Measurements from ENCODE around the gene MORN2.
"Not testable (repeated sequence)": the region's sequence is repeated elsewhere in the genome, so short reads cannot be mapped to it uniquely, and the experiment has no call there.

MORN2 gene

DNA sequence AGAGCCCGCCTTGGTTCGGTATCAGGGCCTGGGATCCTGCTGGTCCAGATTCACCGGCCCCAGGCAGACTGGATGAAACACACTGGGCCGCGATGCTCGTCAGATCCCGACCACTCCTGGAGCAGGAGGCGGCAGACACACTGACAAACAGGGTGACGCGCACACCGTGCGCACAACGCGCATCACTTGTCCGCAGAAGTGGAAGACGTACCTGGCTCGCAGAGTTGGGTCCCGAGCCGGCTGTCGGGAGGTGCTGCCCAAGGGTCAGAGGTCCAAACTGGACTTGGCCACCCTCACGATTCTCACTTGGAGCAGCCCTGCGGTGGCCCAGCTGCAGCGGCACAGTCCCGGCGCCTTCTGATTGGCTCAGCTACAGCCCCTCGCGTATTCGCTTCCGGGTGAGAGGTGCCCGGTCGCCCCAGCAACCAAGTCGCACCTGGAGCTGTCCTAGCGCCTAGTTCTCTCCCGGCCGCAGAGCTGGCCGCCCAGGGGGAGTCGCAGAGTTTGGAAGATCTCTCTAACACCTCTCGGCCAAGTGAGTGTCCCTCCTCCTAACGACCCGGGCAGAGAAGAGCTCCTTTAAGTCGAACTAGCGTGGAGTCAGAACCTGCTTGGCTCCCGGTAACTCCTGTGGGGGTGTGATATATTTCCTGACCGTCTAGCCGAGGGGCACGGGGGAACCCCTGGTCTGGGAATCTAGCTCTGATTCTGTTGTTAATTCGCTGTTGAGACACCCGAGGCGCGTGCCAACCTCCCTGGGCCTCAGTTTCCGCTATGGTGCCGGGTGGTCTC, at the start of gene MORN2, which contains the start of gene DHX57:
MORN2 (plus strand) TSS at position 401 of the 792 bp plus-strand sequence.
DHX57 (minus strand) TSS at position 359 of the 792 bp plus-strand sequence. CDS start 7,529 bp downstream, outside the sequence.
- H3K27me3 Mint-ChIP-seq: no peaks in the 10 kb centered on the region
- H3K4me1 Mint-ChIP-seq: peaks cover 39% of the 10 kb centered on the region
- H3K9me3 Mint-ChIP-seq: peaks cover 9% of the 10 kb centered on the region
- peaks cover 26% of the 10 kb centered on the region for H3K36me3 Mint-ChIP-seq
- peak; percentile 99 for ATAC-seq
- peak within 1 kb of the TSS; percentile 90 for H3K27ac Mint-ChIP-seq
- H3K4me3 Mint-ChIP-seq: peak within 1 kb of the TSS; percentile 94

DNA sequence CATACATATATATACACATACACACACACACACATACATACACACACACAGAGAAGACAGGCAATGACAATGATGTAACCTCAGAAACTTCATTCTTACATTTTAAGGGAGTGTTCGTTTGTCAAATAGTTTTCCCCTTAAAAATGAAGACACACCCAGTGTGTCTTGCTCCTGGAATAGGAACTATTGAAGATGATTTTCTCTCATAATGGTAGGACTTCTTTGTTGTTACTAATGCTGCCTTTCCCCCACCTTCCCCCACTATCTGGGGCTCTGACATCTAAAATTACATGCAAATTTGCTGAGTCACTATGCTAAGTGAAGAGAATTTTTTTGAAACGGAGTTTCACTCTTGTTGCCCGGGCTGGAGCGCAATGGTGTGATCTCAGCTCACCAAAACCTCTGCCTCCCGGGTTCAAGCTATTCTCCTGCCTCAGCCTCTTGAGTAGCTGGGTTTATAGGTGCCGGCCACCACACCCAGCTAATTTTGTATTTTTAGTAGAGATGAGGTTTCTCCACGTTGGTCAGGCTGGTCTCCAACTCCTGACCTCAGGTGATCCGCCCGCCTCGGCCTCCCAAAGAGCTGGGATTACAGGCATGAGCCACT, 48.1 kb upstream of the MORN2 start:
- not testable (repeated sequence) for H3K27ac Mint-ChIP-seq, H3K27me3 Mint-ChIP-seq, H3K4me3 Mint-ChIP-seq, H3K9me3 Mint-ChIP-seq, H3K4me1 Mint-ChIP-seq, ATAC-seq
- H3K36me3 Mint-ChIP-seq: peaks cover 36% of the 10 kb centered on the region

DNA sequence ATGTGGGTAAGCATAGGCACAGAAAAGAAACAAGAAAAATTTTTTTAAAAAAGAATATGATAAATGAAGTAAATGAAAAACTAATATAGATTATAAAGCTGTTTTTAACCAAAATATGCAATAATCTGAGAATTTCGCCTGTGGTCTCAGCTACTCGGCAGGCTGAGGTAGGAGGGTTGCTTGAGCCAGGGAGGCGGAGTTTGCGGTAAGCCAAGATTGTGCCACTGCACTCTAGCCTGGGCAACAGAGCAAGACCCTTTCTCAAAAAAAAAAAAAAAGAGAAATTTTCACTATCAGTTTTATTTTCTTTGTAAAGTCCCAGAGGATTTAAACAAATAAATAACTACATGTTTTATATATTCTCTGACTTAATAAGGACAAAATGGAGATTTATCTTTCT, 47.3 kb upstream of the MORN2 start:
- Mint-ChIP-seq H3K4me3 (no peak overlapping the region), H3K27ac (no peak overlapping the region), H3K27me3 (no peaks in the 10 kb centered on the region), H3K4me1 (peaks cover 6% of the 10 kb centered on the region), H3K36me3 (peaks cover 33% of the 10 kb centered on the region), H3K9me3 (peaks cover 2% of the 10 kb centered on the region)
- ATAC-seq: no peak

DNA sequence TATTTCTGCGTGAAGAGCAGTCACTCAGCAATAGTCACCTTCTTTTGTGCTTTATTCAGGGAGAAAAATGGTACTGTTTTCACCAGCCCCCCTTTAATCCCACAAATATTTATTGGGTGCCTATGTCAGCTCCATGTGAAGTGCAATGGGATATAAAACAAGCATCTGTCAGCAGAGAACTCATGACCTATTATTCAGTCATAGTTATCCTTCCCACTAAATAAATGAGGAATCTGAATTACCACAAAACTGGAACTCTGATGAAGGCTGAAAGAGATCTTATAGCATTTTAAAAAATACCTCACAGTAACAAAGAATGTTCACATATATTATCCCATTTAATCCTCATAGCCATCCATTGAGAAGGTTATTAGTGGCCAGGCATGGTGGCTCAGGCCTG, 45.8 kb upstream of the MORN2 start:
- ATAC-seq: no peak
- Mint-ChIP-seq H3K4me3 (no peak overlapping the region), H3K36me3 (peaks cover 31% of the 10 kb centered on the region), H3K9me3 (no peaks in the 10 kb centered on the region), H3K4me1 (peaks cover 12% of the 10 kb centered on the region), H3K27me3 (no peaks in the 10 kb centered on the region), H3K27ac (no peak overlapping the region)

DNA sequence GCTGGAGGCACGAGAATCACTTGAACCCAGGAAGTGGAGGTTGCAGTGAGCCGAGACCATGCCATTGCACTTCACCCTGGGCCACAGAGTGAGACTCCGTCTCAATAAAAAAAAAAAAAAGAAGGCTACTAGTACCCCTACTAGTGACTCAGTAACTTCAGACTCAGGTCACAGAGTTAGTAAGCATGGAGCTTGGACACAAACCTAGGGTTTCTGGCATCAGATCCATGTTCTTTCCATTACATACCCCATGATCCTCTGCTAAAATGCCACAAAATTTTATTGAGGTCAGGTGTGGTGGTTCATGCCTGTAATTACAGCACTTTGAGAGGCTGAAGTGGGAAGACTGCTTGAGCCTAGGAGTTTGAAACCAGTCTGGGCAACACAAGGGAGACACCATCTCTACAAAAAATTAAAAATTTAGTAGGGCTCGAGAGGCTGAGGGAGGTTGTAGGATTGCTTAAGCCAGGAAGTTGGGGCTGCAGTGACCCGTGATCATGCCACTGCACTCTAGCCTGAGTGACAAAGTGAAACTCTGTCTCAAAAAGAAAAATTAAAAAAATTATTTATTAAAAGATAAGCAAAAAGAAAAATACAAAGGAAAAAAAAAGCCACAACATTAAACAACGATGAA, 45.1 kb upstream of the MORN2 start:
- H3K27me3 Mint-ChIP-seq: no peaks in the 10 kb centered on the region
- peaks cover 15% of the 10 kb centered on the region for H3K4me1 Mint-ChIP-seq
- no peak overlapping the region for H3K27ac Mint-ChIP-seq
- H3K36me3 Mint-ChIP-seq: peaks cover 31% of the 10 kb centered on the region
- no peak overlapping the region for H3K4me3 Mint-ChIP-seq
- no peak for ATAC-seq
- no peaks in the 10 kb centered on the region for H3K9me3 Mint-ChIP-seq

DNA sequence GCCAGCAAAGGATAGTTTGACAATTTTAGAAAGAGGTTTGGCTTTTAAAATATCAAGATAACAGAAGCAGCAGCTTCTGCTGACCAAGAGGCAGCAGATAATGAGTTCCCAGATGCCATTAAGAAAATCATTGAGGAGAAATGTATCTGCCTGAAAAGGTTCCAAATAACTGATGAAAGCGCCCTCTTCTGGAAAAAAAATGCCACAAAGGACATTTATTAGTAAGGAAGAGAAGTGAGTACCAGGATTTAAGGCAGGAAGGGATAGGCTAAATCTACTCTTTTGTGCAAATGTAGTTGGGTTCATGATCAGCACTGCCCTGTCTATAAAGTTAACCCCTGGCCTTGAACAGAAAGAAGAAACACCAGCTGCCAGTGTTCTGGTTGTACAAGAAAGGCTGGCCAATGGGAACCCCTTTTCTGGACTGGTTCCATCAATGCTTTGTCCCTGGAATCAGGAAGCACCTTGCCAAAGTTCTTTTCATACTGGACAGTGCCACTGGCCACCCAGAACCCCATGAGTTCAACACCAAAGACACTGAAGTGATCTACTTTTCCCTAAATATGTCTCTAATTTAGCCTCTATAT, 40.7 kb upstream of the MORN2 start:
- ATAC-seq: no peak
- peaks cover 33% of the 10 kb centered on the region for H3K36me3 Mint-ChIP-seq
- H3K4me3 Mint-ChIP-seq: no peak overlapping the region
- H3K27ac Mint-ChIP-seq: peak overlapping the region; percentile 76
- H3K9me3 Mint-ChIP-seq: no peaks in the 10 kb centered on the region
- H3K27me3 Mint-ChIP-seq: no peaks in the 10 kb centered on the region
- peaks cover 19% of the 10 kb centered on the region for H3K4me1 Mint-ChIP-seq

DNA sequence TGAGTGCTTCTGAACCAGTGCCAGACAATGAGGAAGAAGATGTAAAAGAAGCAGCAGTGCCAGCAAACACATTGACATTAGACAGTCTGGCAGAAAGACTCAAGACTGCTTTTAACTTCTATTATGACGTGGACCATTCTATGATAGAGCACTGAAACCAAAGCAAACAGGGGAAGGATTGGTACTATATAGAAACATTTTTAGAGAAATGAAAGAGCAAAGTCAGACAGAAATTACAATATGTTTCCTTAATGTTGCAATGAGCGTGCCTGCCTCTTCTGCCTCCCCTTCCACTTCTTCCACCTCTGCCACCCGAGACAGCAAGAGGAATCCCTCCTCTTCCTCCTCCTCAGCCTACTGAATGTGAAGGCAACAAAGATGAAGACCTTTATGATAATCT, 39.8 kb upstream of the MORN2 start:
- peaks cover 32% of the 10 kb centered on the region for H3K36me3 Mint-ChIP-seq
- ATAC-seq: peak; percentile 97
- H3K27me3 Mint-ChIP-seq: no peaks in the 10 kb centered on the region
- peaks cover 19% of the 10 kb centered on the region for H3K4me1 Mint-ChIP-seq
- peak overlapping the region; percentile 76 for H3K27ac Mint-ChIP-seq
- peak overlapping the region; percentile 3 for H3K4me3 Mint-ChIP-seq
- H3K9me3 Mint-ChIP-seq: no peaks in the 10 kb centered on the region

DNA sequence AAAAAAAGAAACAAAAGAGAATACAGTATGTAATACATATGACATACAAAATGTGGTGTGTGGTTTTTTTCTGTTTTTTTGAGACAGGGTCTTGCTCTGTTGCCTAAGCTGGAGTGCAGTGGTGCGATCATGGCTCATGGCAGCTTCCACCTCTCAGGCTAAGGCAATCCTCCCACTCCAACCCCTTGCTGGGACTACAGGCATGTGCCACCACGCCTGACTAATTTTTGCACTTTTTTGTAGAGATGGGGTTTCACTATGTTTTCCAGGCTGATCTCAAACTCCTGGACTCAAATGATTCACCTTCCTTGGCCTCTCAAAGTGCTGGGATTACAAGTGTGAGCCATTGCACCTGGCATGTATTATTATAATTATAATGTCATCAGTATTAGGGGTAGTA, 39.0 kb upstream of the MORN2 start:
- H3K4me3 Mint-ChIP-seq: no peak overlapping the region
- peaks cover 19% of the 10 kb centered on the region for H3K4me1 Mint-ChIP-seq
- ATAC-seq: peak; percentile 38
- peaks cover 40% of the 10 kb centered on the region for H3K36me3 Mint-ChIP-seq
- peak overlapping the region; percentile 76 for H3K27ac Mint-ChIP-seq
- H3K9me3 Mint-ChIP-seq: no peaks in the 10 kb centered on the region
- H3K27me3 Mint-ChIP-seq: no peaks in the 10 kb centered on the region

DNA sequence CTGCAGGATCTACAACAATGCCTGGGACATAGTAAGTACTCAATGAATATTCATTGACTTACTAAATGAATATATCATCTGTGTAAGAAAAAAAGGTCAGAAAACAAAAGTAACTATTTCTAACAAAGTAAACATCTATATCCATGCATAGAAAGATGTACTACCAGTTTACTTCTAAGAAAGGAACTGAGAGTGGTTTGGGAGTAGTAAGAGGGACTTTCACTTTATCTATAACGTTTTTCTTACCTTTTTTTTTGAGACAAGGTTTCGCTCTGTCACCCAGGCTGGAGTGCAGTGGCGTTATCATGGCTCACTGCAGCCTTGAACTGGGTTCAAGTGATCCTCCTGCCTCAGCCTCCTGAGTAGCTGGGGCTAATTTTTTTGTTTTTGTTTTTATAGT, 25.7 kb upstream of the MORN2 start:
- peak; percentile 62 for ATAC-seq
- Mint-ChIP-seq H3K4me3 (no peak overlapping the region), H3K27me3 (no peaks in the 10 kb centered on the region), H3K9me3 (no peaks in the 10 kb centered on the region), H3K4me1 (peaks cover 8% of the 10 kb centered on the region), H3K36me3 (peaks cover 52% of the 10 kb centered on the region), H3K27ac (peak overlapping the region; percentile 15)

DNA sequence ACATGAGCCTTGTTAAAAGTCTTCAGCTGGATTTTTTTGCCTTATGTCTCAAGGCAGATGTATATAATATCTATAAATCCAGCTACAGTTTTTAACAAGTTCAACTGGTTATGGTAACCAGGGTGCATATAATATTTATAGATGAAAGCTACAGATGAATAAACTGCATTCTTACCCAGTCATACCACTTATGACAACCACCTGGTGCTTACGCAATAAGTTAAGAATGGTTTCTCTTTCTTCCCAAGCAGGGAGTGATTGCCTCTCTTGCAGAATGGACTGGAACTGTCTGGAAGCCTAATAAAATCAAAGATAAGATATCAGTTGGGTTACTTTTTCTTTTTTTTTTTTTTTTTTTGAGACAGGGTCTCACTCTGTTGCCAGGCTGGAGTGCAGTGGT, 19.6 kb upstream of the MORN2 start:
- Mint-ChIP-seq H3K27me3 (no peaks in the 10 kb centered on the region), H3K36me3 (peaks cover 50% of the 10 kb centered on the region), H3K4me1 (no peaks in the 10 kb centered on the region), H3K4me3 (no peak overlapping the region), H3K9me3 (no peaks in the 10 kb centered on the region), H3K27ac (no peak overlapping the region)
- no peak for ATAC-seq

DNA sequence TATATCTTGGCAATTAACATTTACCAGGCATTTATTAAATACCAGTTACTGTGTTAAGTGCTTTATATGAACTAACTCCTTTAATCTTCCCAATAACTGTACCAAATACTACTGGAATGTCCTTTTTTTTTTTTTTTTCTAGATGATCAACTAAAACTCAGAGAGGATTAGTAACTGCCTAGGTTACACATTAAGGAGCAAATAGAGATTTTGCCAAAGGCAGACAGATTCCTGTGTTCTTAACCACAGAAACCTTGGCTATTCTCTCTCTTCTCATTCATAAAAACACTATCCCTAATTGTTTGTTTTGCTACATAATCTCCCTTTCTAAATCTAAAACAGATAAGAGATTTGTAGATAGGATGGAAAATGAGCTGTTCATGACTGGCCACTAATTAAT, 13.3 kb upstream of the MORN2 start:
- Mint-ChIP-seq H3K27me3 (no peaks in the 10 kb centered on the region), H3K4me3 (no peak overlapping the region), H3K27ac (no peak overlapping the region), H3K9me3 (no peaks in the 10 kb centered on the region), H3K36me3 (peaks cover 73% of the 10 kb centered on the region), H3K4me1 (no peaks in the 10 kb centered on the region)
- no peak for ATAC-seq

DNA sequence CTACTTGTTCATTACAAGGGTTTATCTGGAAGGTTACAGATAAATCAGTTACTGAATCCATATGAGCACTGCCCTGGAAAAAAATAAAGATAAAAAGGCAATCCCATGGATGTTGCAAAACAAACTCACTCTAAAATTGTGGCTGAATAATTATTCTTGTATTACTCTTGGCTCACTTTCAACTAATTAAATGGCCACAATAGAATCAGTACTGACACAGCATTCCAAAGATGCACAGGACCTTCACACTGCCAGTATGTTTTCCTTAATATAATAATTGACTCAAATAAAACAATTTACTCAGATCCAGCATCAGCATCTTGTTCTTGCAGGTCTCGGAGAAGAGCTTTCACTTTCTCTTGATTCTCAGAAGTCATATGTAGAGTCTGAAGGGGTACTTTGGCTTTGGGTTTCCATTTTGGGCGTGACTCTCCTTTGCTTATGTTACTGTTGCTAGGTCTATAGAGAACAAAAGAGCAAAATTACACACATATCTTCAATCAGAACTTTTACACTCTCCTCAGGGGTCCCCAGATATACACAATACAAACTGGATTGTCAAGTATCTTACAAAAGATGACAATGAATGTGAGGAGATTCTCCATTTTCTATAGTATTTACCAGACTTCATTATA, 12.6 kb upstream of the MORN2 start:
- H3K4me1 Mint-ChIP-seq: no peaks in the 10 kb centered on the region
- no peak overlapping the region for H3K4me3 Mint-ChIP-seq
- ATAC-seq: no peak
- peaks cover 79% of the 10 kb centered on the region for H3K36me3 Mint-ChIP-seq
- no peak overlapping the region for H3K27ac Mint-ChIP-seq
- no peaks in the 10 kb centered on the region for H3K27me3 Mint-ChIP-seq
- H3K9me3 Mint-ChIP-seq: no peaks in the 10 kb centered on the region

DNA sequence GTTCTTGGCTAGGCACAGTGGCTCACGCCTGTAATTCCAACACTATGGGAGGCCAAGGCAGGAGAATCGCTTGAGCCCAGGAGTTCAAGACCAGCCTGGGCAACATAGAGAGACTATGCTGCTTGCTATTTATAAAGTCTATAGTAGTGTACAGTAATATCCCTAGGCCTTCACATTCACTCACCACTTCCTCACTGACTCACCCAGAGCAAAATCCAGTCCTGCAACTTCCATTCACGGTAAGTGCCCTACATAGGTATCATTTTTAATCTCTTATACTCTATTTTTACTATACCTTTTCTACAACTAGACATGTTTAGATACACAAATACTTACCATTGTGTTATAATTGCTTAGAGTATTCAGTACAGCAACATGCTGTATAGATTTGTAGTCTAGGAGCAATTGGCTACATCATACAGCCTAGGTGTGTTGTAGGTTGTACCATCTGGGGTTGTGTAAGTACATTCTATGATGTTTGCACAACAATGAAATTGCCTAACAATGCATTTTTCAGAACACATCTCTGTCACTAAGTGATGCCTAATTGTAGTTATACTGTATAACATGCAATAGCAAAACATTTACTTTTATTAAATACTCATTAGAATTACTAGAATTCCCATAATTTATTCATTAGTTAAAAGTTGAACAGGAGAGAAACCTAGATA, 8.9 kb upstream of the MORN2 start:
- peaks cover 79% of the 10 kb centered on the region for H3K36me3 Mint-ChIP-seq
- H3K27ac Mint-ChIP-seq: no peak overlapping the region
- peaks cover 5% of the 10 kb centered on the region for H3K4me1 Mint-ChIP-seq
- H3K27me3 Mint-ChIP-seq: no peaks in the 10 kb centered on the region
- H3K4me3 Mint-ChIP-seq: no peak overlapping the region
- peaks cover 14% of the 10 kb centered on the region for H3K9me3 Mint-ChIP-seq
- no peak for ATAC-seq

DNA sequence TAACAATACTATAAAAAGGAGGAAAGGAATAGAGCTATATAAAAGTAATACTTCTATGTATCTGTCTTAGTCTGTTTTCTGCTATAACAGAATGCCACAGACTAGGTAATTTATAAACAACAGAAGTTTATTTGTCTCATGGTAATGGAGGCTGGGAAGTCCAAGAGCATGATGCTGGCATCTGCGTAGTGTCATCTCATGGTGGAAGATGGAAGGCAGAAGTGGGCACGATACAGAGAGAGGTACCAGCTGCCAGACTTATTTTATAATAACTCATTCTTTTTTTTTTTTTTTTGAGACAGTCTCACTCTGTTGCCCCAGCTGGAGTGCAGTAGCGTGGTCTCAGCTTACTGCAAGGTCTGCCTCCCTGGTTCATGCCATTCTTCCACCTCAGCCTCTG, 4.3 kb upstream of the MORN2 start:
- Mint-ChIP-seq H3K4me3 (no peak overlapping the region), H3K4me1 (peaks cover 41% of the 10 kb centered on the region), H3K27ac (no peak overlapping the region), H3K27me3 (no peaks in the 10 kb centered on the region), H3K36me3 (peaks cover 58% of the 10 kb centered on the region), H3K9me3 (peaks cover 20% of the 10 kb centered on the region)
- no peak for ATAC-seq

DNA sequence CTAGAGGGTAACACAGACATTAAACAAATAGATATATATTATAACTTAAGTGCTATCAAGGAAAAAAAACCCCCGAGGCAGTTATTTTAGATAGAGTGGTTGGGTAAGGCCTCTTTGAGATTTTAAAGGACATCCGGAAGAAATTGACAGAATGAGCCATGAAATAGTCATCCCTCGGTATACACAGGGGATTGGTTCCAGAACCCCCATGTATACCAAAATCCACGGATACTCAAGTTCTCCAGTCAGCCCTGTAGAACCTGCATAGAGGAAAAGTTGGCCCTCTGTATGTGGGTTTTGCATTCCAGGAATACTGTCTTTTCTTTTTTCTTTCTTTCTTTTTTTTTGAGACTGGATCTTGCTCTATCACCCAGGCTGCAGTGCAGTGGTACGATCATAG, 2.0 kb upstream of the MORN2 start:
- Mint-ChIP-seq H3K27ac (no peak overlapping the region), H3K4me3 (no peak overlapping the region), H3K4me1 (peaks cover 44% of the 10 kb centered on the region), H3K9me3 (peaks cover 20% of the 10 kb centered on the region), H3K36me3 (peaks cover 42% of the 10 kb centered on the region), H3K27me3 (no peaks in the 10 kb centered on the region)
- ATAC-seq: no peak
